Esophagus muscularis mucosa (tissue), 4 donors: ENCODE measurements around the gene KRTAP5-11. TPM values are rescaled to one million over a fixed set of nuclear protein-coding genes. Genes with fewer than 3 reads are reported as not detected.

Experiments used
- DNase-seq: peaks from one replicate; pipeline ENCODE4 v3.0.0-alpha.2; 2017; ENCODE audit errors: extremely low spot score
- H3K27ac ChIP-seq, 4 donors: fragments of 200-600 bp; sonication (generic); replicated peaks in 1 of 4; 1 replicate in 3 of 4; 2 replicates in 1 of 4; pipeline ENCODE4 v1.5.1; 2016 to 2019; ENCODE audit warnings: mild to moderate bottlenecking in 1 of 4
- H3K27me3 ChIP-seq, 4 donors: fragments of 200-600 bp; sonication (generic); one replicate each; pipeline versions ENCODE4 v1.5.1 to v1.6.0; 2016 to 2019
- H3K36me3 ChIP-seq, 4 donors: fragments of 200-600 bp; sonication (generic); one replicate each; pipeline ENCODE4 v1.5.1; 2016 to 2019
- H3K4me1 ChIP-seq, 4 donors: fragments of 200-600 bp; sonication (generic); one replicate each; pipeline ENCODE4 v1.5.1; 2016 to 2019
- H3K4me3 ChIP-seq, 4 donors: fragments of 200-600 bp; sonication (generic); 1 replicate in 2 of 4; 2 replicates in 2 of 4; pipeline ENCODE4 v1.5.1; 2016 to 2019; ENCODE audit warnings: mild to moderate bottlenecking in 4 of 4, moderate library complexity in 1 of 4
- H3K9me3 ChIP-seq, 4 donors: fragments of 200-600 bp; sonication (generic); 1 replicate in 3 of 4; 2 replicates in 1 of 4; pipeline ENCODE4 v1.5.1; 2016 to 2019
- CTCF ChIP-seq, 3 experiments: fragments of 200-600 bp in 2 of 3; fragments of 450-650 bp in 1 of 3; sonication (generic) in 2 of 3; IDR thresholded peaks; one replicate each; pipeline ENCODE4 v1.5.1; 2017 to 2019; ENCODE audit warnings: antibody characterized with exemption in 3 of 3, mild to moderate bottlenecking in 2 of 3, moderate library complexity in 1 of 3
- EP300 ChIP-seq: sonication (generic); formaldehyde crosslinking; IDR thresholded peaks from one replicate; pipeline ENCODE4 v1.6.1; 2017; ENCODE audit warnings: antibody characterized with exemption
- POLR2A ChIP-seq: fragments of 450-650 bp; IDR thresholded peaks from one replicate; pipeline ENCODE4 v1.6.1; 2017; ENCODE audit warnings: antibody characterized with exemption, moderate library complexity, mild to moderate bottlenecking, low read depth
- POLR2AphosphoS5 ChIP-seq, 2 donors: sonication (generic); formaldehyde crosslinking; IDR thresholded peaks; one replicate each; pipeline ENCODE4 v1.6.1; 2017; ENCODE audit warnings: antibody characterized with exemption in 2 of 2
- WGBS: methylation state at CpG from one replicate; pipeline ENCODE4 v1.1.5; 2018; 5-methylcytosine and 5-hydroxymethylcytosine counted together
- intact Hi-C: fragments of 100-400 bp; cut with DNase I; formaldehyde crosslinking; loops from one replicate; pipeline ENCODE4 v1.15.1; 2023
- total RNA-seq, 4 donors: library from RNA; depleted of rRNA; stranded (reverse); fragments of >200 nt; gene quantifications; one replicate each; pipeline versions ENCODE4 v1.1.0 to v1.2.1, GENCODE V29; 2016

Gene KRTAP5-11
- total RNA-seq, 4 donors from 2014 or later, result not detected

GRCh38 chr11:71554996-71555395 is 27.7 kb downstream of the KRTAP5-11 start:
- H3K4me3 ChIP-seq, result no peak overlapping the region
- WGBS, result no CpG with 5 or more reads among the region's 6 CpGs

GRCh38 chr11:71551711-71552110 is 31.0 kb downstream of the KRTAP5-11 start:
- no peak overlapping the region for H3K27ac ChIP-seq
- no peaks in the 10 kb centered on the region for H3K4me1 ChIP-seq
- peaks cover 0 to 35% (median 0%) of the 10 kb centered on the region in 4 donors for H3K27me3 ChIP-seq
- no peak overlapping the region for H3K4me3 ChIP-seq
- intact Hi-C loops, result no loop called here
- TF ChIP-seq EP300 (no peak), CTCF (IDR thresholded peaks at IDR 0.05) (no peak)
- H3K36me3 ChIP-seq, result no peaks in the 10 kb centered on the region
- no peak for DNase-seq
- WGBS, result 92% methylated on average over 1 of the region's 1 CpG
- H3K9me3 ChIP-seq, result no peaks in the 10 kb centered on the region

More at GRCh38 chr11:71554996-71555395, 27.7 kb downstream of the KRTAP5-11 start:
- H3K36me3 ChIP-seq, result no peaks in the 10 kb centered on the region
- H3K4me1 ChIP-seq, result no peaks in the 10 kb centered on the region
- DNase-seq, result no peak
- no peak overlapping the region for H3K27ac ChIP-seq
- peaks cover 0 to 10% (median 0%) of the 10 kb centered on the region in 4 donors for H3K27me3 ChIP-seq
- no peaks in the 10 kb centered on the region for H3K9me3 ChIP-seq
- TF ChIP-seq CTCF (IDR thresholded peaks at IDR 0.05) (no peak), POLR2AphosphoS5 (IDR thresholded peaks at IDR 0.05) (no peak), POLR2A (no peak), EP300 (no peak)
- intact Hi-C loops, result no loop called here

GRCh38 chr11:71548716-71549151 is 33.9 kb downstream of the KRTAP5-11 start:
- H3K4me3 ChIP-seq, result no peak overlapping the region
- WGBS, result 50% methylated on average over 1 of the region's 5 CpGs
- H3K27me3 ChIP-seq, result peaks cover 0 to 39% (median 0%) of the 10 kb centered on the region in 4 donors
- intact Hi-C loops, result no loop called here
- TF ChIP-seq CTCF (IDR thresholded peaks at IDR 0.05) (no peak), EP300 (no peak), POLR2AphosphoS5 (IDR thresholded peaks at IDR 0.05) (no peak), POLR2A (no peak)
- H3K27ac ChIP-seq, result no peak overlapping the region
- H3K9me3 ChIP-seq, result no peaks in the 10 kb centered on the region
- DNase-seq, result no peak
- H3K36me3 ChIP-seq, result no peaks in the 10 kb centered on the region
- H3K4me1 ChIP-seq, result no peaks in the 10 kb centered on the region

- WGBS, result 73% methylated on average over 5 of the region's 5 CpGs
- intact Hi-C loops, result no loop called here
- TF ChIP-seq CTCF (IDR thresholded peaks at IDR 0.05), result no peak
- no peak for TF ChIP-seq POLR2A
- TF ChIP-seq POLR2AphosphoS5 (IDR thresholded peaks at IDR 0.05), result no peak
- TF ChIP-seq EP300, result no peak
- no peaks in the 10 kb centered on the region for H3K36me3 ChIP-seq
- no peaks in the 10 kb centered on the region for H3K9me3 ChIP-seq
- H3K4me3 ChIP-seq, result no peak within 1 kb of the TSS
- no peak within 1 kb of the TSS for H3K27ac ChIP-seq
- no peaks in the 10 kb centered on the region for H3K4me1 ChIP-seq
- DNase-seq, result no peak
- peaks cover 0 to 41% (median 0%) of the 10 kb centered on the region in 4 donors for H3K27me3 ChIP-seq
These were observed 34.6 kb downstream of the KRTAP5-11 start, which contains the start of gene KRTAP5-9 for GRCh38 chr11:71548120-71548519. TSS of gene KRTAP5-9 (plus strand) at chr11:71548420. CDS start at chr11:71548658, 238 bp downstream.

GRCh38 chr11:71545405-71545966 is 37.2 kb downstream of the KRTAP5-11 start:
- intact Hi-C loops, result no loop called here
- Histone ChIP-seq H3K4me3 (no peak overlapping the region), H3K9me3 (no peaks in the 10 kb centered on the region), H3K36me3 (no peaks in the 10 kb centered on the region), H3K27me3 (peaks cover 0 to 46% (median 0%) of the 10 kb centered on the region in 4 donors), H3K4me1 (no peaks in the 10 kb centered on the region), H3K27ac (no peak overlapping the region)
- TF ChIP-seq POLR2A (no peak), EP300 (no peak), CTCF (IDR thresholded peaks at IDR 0.05) (no peak), POLR2AphosphoS5 (IDR thresholded peaks at IDR 0.05) (no peak)
- WGBS, result 90% methylated on average over 6 of the region's 12 CpGs
- DNase-seq, result no peak
